Astrocyte (in vitro differentiated cells and primary cell): ENCODE measurements around the gene ALDH1B1.

Experiments used
- EZH2 ChIP-seq: IDR thresholded peaks from 2 replicates; pipeline ENCODE4 v1.6.1; 2012; ENCODE audit warnings: mild to moderate bottlenecking, low read length, inconsistent platforms; ENCODE audit not compliant: insufficient read depth
- TF ChIP-seq, protein P1 (sequence below): IDR thresholded peaks from 2 replicates; pipeline ENCODE4 v1.5.1; 2011; ENCODE audit warnings: low read depth, mild to moderate bottlenecking, inconsistent platforms, low read length, moderate library complexity; ENCODE audit not compliant: insufficient read depth

DNA sequence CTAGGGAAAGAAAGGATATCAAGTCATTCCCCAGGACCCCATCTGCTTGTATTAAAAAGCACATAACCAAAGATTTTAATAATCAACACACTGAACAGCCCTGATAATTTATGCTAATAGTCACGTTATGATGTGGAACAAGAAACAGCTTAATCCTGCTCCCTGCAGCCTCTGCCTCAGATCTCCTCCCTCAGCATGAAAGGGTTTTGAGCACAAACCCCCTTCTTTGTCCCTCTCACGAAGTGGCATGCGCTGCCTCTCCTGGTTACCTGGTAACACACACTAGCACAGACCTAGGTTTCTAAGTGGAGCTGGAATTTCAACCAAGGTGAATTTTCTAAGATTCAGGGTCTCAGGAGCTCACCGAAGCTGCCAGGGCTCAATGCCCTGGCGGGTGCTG, 26.7 kb downstream of the ALDH1B1 start:
- TF ChIP-seq, protein P1, sequence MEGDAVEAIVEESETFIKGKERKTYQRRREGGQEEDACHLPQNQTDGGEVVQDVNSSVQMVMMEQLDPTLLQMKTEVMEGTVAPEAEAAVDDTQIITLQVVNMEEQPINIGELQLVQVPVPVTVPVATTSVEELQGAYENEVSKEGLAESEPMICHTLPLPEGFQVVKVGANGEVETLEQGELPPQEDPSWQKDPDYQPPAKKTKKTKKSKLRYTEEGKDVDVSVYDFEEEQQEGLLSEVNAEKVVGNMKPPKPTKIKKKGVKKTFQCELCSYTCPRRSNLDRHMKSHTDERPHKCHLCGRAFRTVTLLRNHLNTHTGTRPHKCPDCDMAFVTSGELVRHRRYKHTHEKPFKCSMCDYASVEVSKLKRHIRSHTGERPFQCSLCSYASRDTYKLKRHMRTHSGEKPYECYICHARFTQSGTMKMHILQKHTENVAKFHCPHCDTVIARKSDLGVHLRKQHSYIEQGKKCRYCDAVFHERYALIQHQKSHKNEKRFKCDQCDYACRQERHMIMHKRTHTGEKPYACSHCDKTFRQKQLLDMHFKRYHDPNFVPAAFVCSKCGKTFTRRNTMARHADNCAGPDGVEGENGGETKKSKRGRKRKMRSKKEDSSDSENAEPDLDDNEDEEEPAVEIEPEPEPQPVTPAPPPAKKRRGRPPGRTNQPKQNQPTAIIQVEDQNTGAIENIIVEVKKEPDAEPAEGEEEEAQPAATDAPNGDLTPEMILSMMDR: no peak
- TF ChIP-seq EZH2: no peak
